Stimulated activated CD8-positive, alpha-beta memory T cell treated with anti-CD3 and anti-CD28 coated beads, Interleukin-4, amount 100 ng/mL, for 4 hours (primary cell): ENCODE results near the gene TMEM125.

ENCODE experiments used
- DNase-seq, 2 donors: peaks; one replicate each; pipeline ENCODE4 v3.0.0-alpha.2; 2020; ENCODE audit warnings: low read depth in 2 of 2, low spot score in 1 of 2

The TMEM125 gene

GRCh38 chr1:43246466-43247213, 23.1 kb upstream of the TMEM125 start:
- no peak for DNase-seq

GRCh38 chr1:43247256-43247921, 22.4 kb upstream of the TMEM125 start:
- DNase-seq: no peak

- no peak for DNase-seq
Observed at GRCh38 chr1:43250351-43250761, 19.4 kb upstream of the TMEM125 start.

GRCh38 chr1:43251024-43251423, 18.8 kb upstream of the TMEM125 start:
- no peak for DNase-seq

GRCh38 chr1:43252225-43252624, 17.6 kb upstream of the TMEM125 start:
- no peak for DNase-seq

- DNase-seq: no peak
Observed at GRCh38 chr1:43253173-43253572, 16.6 kb upstream of the TMEM125 start.

- no peak for DNase-seq
Observed at GRCh38 chr1:43253876-43254275, 15.9 kb upstream of the TMEM125 start.

- DNase-seq: no peak
Observed at GRCh38 chr1:43255438-43256210, 14.2 kb upstream of the TMEM125 start.

- no peak for DNase-seq
Observed at GRCh38 chr1:43256675-43257570, 12.9 kb upstream of the TMEM125 start.

GRCh38 chr1:43258370-43258769, 11.4 kb upstream of the TMEM125 start:
- no peak for DNase-seq

GRCh38 chr1:43265431-43265830, 4.4 kb upstream of the TMEM125 start:
- DNase-seq: no peak

- no peak for DNase-seq
Observed at GRCh38 chr1:43266881-43267280, 2.9 kb upstream of the TMEM125 start.

- DNase-seq: no peak
Observed at GRCh38 chr1:43267291-43267805, 2.4 kb upstream of the TMEM125 start.

- DNase-seq: no peak
Observed at GRCh38 chr1:43267818-43268425, 1.9 kb upstream of the TMEM125 start.

GRCh38 chr1:43270421-43271095, 775 bp downstream of the TMEM125 start:
- DNase-seq: no peak

GRCh38 chr1:43271186-43272118, 1.7 kb downstream of the TMEM125 start:
- no peak for DNase-seq

- no peak for DNase-seq
Observed at GRCh38 chr1:43272161-43272560, 2.4 kb downstream of the TMEM125 start.
